ENCODE measurements around the gene ZNF768.
"Not testable (repeated sequence)": the region's sequence is repeated elsewhere in the genome, so short reads cannot be mapped to it uniquely, and the experiment has no call there.

Gene ZNF768

GRCh38 chr16:30510376-30510938, 15.9 kb downstream of the ZNF768 start:
- DNase-seq (ENCODE audit: low read depth, low spot score), result no peak

- no peak for DNase-seq (ENCODE audit: low read depth, low spot score)
Measured at GRCh38 chr16:30509081-30509765, 17.1 kb downstream of the ZNF768 start.

GRCh38 chr16:30503403-30504296, 22.7 kb downstream of the ZNF768 start:
- DNase-seq (ENCODE audit: low read depth, low spot score), result no peak

- DNase-seq (ENCODE audit: low read depth, low spot score), result no peak
Measured at GRCh38 chr16:30499284-30499683, 27.1 kb downstream of the ZNF768 start.

GRCh38 chr16:30494709-30495108, 31.7 kb downstream of the ZNF768 start:
- DNase-seq (ENCODE audit: low read depth, low spot score), result no peak

GRCh38 chr16:30493941-30494488, 32.4 kb downstream of the ZNF768 start:
- no peak for DNase-seq (ENCODE audit: low read depth, low spot score)

- DNase-seq (ENCODE audit: low read depth, low spot score), result peak; percentile 63
Measured at GRCh38 chr16:30491744-30492308, 34.5 kb downstream of the ZNF768 start.

GRCh38 chr16:30491229-30491628, 35.1 kb downstream of the ZNF768 start:
- DNase-seq (ENCODE audit: low read depth, low spot score), result no peak

- DNase-seq (ENCODE audit: low read depth, low spot score), result no peak
Measured at GRCh38 chr16:30490210-30490609, 36.2 kb downstream of the ZNF768 start.

GRCh38 chr16:30488764-30489605, 37.4 kb downstream of the ZNF768 start:
- DNase-seq (ENCODE audit: low read depth, low spot score), result no peak

GRCh38 chr16:30485818-30486436, 40.4 kb downstream of the ZNF768 start:
- DNase-seq (ENCODE audit: low read depth, low spot score), result no peak

- peak; percentile 7 for DNase-seq (ENCODE audit: low read depth, low spot score)
Measured at GRCh38 chr16:30484887-30485286, 41.5 kb downstream of the ZNF768 start.

GRCh38 chr16:30482366-30482765, 44.0 kb downstream of the ZNF768 start:
- DNase-seq (ENCODE audit: low read depth, low spot score), result no peak

- DNase-seq (ENCODE audit: low read depth, low spot score), result no peak
Measured at GRCh38 chr16:30481381-30481780, 45.0 kb downstream of the ZNF768 start.

- no peak for DNase-seq (ENCODE audit: low read depth, low spot score)
Measured at GRCh38 chr16:30478766-30479478, 47.4 kb downstream of the ZNF768 start.

GRCh38 chr16:30477773-30478172, 48.6 kb downstream of the ZNF768 start:
- not testable (repeated sequence) for DNase-seq (ENCODE audit: low read depth, low spot score)

- no peak for DNase-seq (ENCODE audit: low read depth, low spot score)
Measured at GRCh38 chr16:30476991-30477390, 49.4 kb downstream of the ZNF768 start.

GRCh38 chr16:30474684-30475083, 51.7 kb downstream of the ZNF768 start:
- DNase-seq (ENCODE audit: low read depth, low spot score), result no peak

- no peak for DNase-seq (ENCODE audit: low read depth, low spot score)
Measured at GRCh38 chr16:30474074-30474452, 52.3 kb downstream of the ZNF768 start.
